Measurements from ENCODE around the gene MPC2. TPM values are rescaled to one million over a fixed set of nuclear protein-coding genes. Genes with fewer than 3 reads are reported as not detected.

Gene MPC2
- total RNA-seq (2014; rRNA removed; shearing (Covaris generic); ENCODE audit: low replicate concordance) = 265 and 267 TPM in 2 replicates

- in situ Hi-C loops (cut with HindIII; ENCODE audit: low pct_unique_long_range_greater_than_20kb, low sequenced_read_pairs) = no loop called here
- peak; percentile 61 for DNase-seq (ENCODE audit: low read depth)
Measured at GRCh38 chr1:167936930-167937708, at the start of gene MPC2. MPC2 (minus strand) TSS chr1:167937072; CDS start chr1:167935841, 1,231 bp downstream.

GRCh38 chr1:167984886-167985489, 48.1 kb upstream of the MPC2 start:
- in situ Hi-C loops (cut with HindIII; ENCODE audit: low pct_unique_long_range_greater_than_20kb, low sequenced_read_pairs) = no loop called here
- no peak for DNase-seq (ENCODE audit: low read depth)

- in situ Hi-C loops (cut with HindIII; ENCODE audit: low pct_unique_long_range_greater_than_20kb, low sequenced_read_pairs) = no loop called here
- DNase-seq (ENCODE audit: low read depth) = no peak
Measured at GRCh38 chr1:167983797-167984420, 47.0 kb upstream of the MPC2 start.

DNA sequence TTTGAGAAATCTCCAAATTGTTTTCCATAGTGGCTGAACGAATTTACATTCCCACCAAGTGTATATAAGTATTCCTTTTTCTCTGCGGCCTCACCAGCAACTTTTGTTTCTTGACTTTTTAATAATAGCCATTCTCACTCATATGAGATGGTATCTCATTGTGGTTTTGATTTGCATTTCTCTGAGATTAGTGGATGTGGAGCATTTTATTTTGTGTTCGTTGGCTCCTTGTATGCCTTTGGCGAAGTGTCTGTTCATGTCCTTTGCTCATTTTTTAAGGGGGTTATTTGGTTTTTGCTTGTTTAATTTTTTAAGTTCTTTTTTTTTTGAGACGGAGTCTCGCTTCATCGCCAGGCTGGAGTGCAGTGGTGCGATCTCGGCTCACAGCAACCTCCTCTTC, 45.1 kb upstream of the MPC2 start:
- in situ Hi-C loops (cut with HindIII; ENCODE audit: low pct_unique_long_range_greater_than_20kb, low sequenced_read_pairs) = no loop called here
- DNase-seq (ENCODE audit: low read depth) = no peak

- in situ Hi-C loops (cut with HindIII; ENCODE audit: low pct_unique_long_range_greater_than_20kb, low sequenced_read_pairs) = no loop called here
- DNase-seq (ENCODE audit: low read depth) = no peak
Measured at GRCh38 chr1:167977245-167977644, 40.4 kb upstream of the MPC2 start.

GRCh38 chr1:167974698-167975097, 37.8 kb upstream of the MPC2 start:
- no peak for DNase-seq (ENCODE audit: low read depth)
- in situ Hi-C loops (cut with HindIII; ENCODE audit: low pct_unique_long_range_greater_than_20kb, low sequenced_read_pairs) = no loop called here

DNA sequence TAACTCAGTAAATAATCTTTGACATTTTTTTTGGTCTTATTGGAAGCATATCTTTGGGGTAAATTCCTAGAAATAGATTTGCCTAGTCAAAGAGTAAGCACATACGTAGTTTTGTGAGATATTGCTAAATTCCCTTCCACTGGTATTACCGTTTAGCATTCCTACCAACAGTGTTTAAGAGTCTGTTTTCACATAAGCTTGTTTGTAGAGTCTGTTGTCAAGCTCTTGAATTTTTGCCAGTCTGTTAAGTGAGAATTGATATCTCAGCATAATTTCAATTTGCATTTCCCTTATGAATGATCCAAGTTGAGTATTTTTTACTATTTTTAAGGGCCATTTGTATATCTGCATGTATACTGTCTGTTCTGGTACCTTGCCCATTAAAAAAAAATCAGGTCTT, 37.0 kb upstream of the MPC2 start:
- no peak for DNase-seq (ENCODE audit: low read depth)
- in situ Hi-C loops (cut with HindIII; ENCODE audit: low pct_unique_long_range_greater_than_20kb, low sequenced_read_pairs) = no loop called here

GRCh38 chr1:167968569-167968968, 31.7 kb upstream of the MPC2 start:
- in situ Hi-C loops (cut with HindIII; ENCODE audit: low pct_unique_long_range_greater_than_20kb, low sequenced_read_pairs) = no loop called here
- no peak for DNase-seq (ENCODE audit: low read depth)

DNA sequence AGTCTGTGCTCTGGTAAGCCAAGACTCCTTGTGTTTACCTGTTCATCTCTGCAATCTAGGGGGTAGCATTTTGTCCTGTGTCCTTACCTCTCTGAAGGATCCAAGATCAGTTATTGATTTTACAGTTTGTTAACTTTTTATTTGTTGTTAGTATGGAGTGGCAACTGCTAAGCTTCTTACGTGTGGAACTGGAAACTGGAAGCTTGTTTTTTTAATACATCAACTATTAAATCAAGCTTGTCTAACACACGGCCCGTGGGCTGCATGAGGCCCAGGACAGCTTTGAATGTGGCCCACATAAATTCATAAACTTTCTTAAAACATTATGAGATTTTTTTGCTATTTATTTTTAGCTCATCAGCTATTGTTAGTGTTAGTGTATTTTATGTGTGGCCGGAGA, 29.2 kb upstream of the MPC2 start:
- DNase-seq (ENCODE audit: low read depth) = no peak
- in situ Hi-C loops (cut with HindIII; ENCODE audit: low pct_unique_long_range_greater_than_20kb, low sequenced_read_pairs) = no loop called here

DNA sequence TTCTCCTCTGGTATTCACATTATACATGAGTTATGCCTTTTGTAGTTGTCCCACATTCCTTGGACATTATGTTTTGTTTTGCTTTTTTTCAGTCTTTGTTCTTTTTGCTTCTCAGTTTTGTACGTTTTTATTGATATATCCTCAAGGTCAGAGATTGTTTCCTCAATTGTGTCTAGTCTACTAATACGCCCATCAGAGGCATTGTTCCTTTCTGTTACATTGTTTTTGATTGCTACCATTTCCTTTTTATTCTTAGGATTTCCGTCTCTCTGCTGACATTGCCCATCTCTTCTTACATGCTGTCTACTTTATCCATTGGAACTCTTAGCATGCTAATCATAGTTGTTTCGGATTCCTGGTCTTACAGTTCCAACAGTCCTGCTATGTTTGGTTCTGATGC, 27.8 kb upstream of the MPC2 start:
- in situ Hi-C loops (cut with HindIII; ENCODE audit: low pct_unique_long_range_greater_than_20kb, low sequenced_read_pairs) = no loop called here
- DNase-seq (ENCODE audit: low read depth) = no peak

DNA sequence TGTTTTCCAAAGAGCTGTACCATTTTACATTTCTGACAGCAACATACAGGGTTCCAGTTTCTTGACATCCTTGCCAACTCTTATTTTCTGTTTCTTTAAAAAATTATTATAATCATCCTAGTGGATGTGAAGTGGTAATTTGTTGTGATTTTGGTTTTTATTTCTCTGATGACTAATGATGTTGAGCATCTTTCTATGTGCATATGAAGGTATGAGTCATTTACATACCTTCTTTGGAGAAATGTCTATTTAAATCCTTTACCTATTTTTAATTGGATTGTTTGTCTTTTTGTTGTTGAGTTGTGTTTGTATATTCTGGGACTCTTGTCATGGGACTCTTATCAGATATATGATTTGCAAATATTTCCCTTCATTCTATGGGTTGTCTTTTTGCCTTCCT, 20.8 kb upstream of the MPC2 start:
- in situ Hi-C loops (cut with HindIII; ENCODE audit: low pct_unique_long_range_greater_than_20kb, low sequenced_read_pairs) = no loop called here
- no peak for DNase-seq (ENCODE audit: low read depth)

DNA sequence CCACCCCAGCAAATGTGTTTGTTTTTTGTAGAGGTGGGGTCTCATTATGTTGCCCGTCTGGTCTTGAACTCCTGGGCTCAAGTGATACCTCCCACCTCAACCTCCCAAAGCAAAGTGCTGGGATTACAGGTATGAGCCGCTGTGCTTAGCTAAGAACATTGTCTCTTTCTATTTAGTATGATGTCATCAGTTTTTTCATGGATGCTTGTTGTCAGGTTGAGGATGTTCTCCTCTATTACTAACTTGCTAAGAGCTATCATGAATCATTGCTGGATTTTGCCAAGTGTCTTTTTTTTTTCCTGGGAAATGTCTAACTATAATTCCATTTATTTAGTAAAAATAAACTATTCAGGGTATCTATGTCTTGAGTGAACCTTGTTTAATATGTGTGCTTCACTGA, 19.0 kb upstream of the MPC2 start:
- in situ Hi-C loops (cut with HindIII; ENCODE audit: low pct_unique_long_range_greater_than_20kb, low sequenced_read_pairs) = no loop called here
- DNase-seq (ENCODE audit: low read depth) = no peak

DNA sequence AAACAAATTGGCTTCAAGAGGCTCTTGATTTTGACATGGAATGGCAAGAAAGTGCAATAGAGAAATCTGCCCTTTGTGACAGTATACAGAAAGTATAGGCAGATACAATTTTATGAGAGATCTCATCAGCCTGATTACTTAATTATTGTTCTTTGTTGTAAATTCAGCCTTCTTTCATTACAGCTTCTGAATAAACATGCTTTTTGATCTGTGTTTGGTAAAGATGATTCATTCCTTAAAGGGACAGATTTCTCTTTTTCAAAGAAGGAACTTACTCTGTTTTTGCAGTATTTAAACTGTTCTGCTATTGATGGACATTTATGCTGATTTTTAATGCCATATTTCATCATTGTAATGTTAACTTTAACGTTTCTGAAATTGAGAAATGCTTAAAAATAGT, 13.7 kb upstream of the MPC2 start:
- DNase-seq (ENCODE audit: low read depth) = no peak
- in situ Hi-C loops (cut with HindIII; ENCODE audit: low pct_unique_long_range_greater_than_20kb, low sequenced_read_pairs) = no loop called here

- in situ Hi-C loops (cut with HindIII; ENCODE audit: low pct_unique_long_range_greater_than_20kb, low sequenced_read_pairs) = no loop called here
- DNase-seq (ENCODE audit: low read depth) = no peak
Measured at GRCh38 chr1:167949785-167950184, 12.9 kb upstream of the MPC2 start.

DNA sequence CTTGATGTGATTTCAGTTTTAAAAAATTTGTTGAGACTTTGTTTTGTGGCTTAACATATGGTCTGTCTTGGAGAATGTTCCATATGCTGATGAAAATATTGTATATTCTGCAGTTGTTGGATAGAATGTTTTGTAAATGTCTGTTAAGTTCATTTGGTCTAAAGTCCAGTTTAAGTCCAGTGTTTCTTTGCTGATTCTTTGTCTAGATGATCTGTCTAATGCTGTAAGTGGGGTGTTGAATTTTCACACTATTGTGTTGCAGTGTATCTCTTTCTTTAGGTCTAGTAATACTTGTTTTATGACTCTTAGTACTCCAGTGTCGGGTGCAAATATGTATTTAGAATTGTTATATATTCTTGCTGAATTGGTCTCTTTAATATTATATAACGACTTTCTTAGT, 10.9 kb upstream of the MPC2 start:
- DNase-seq (ENCODE audit: low read depth) = no peak
- in situ Hi-C loops (cut with HindIII; ENCODE audit: low pct_unique_long_range_greater_than_20kb, low sequenced_read_pairs) = no loop called here

DNA sequence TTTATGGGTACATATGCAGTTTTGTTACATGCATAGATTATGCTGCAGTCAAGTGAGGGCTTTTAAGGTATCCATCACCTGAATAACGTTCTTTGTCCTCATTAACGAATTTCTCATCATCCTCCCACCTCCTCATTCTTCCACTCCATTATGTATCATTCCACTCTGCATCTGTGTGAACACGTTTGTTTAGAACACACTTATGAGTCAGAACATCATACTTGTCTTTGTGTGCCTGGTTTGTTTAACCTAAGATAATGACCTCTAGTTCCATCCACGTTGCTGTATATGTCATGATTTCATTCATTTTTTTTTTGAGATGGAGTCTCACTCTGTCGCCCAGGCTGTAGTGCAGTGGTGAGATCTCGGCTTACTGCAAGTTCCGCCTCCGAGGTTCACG, 6.7 kb upstream of the MPC2 start:
- DNase-seq (ENCODE audit: low read depth) = no peak
- in situ Hi-C loops (cut with HindIII; ENCODE audit: low pct_unique_long_range_greater_than_20kb, low sequenced_read_pairs) = no loop called here

- in situ Hi-C loops (cut with HindIII; ENCODE audit: low pct_unique_long_range_greater_than_20kb, low sequenced_read_pairs) = no loop called here
Measured at GRCh38 chr1:167940264-167940663, 3.4 kb upstream of the MPC2 start.

DNA sequence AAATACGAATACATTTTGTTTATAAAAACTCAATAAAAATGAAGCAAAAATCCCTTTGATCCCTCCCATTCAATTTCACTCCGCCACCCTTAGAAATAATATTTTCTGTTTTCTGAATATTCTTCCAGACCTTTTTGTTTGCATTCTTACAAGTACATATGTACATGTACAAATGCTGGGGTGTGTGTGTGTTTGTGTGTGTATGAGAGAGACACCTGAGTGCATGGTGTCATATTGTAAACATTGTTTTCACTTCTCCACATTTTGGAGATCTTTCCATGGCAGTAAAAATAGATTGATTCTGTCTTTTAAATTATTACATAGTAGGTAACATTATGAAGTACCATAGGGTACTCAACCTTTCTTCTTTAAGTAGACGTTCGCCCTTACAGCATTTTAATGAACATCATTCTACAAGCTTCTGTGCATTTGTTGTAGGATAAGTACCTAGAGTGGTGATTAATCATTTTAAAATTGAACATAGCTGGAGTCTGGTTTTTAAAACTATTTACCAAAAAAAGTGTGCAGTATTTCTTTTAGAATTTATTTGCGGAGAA, 1.3 kb upstream of the MPC2 start:
- DNase-seq (ENCODE audit: low read depth) = no peak
- in situ Hi-C loops (cut with HindIII; ENCODE audit: low pct_unique_long_range_greater_than_20kb, low sequenced_read_pairs) = no loop called here

More at GRCh38 chr1:167940264-167940663, 3.4 kb upstream of the MPC2 start:
- no peak for DNase-seq (ENCODE audit: low read depth)

DNA sequence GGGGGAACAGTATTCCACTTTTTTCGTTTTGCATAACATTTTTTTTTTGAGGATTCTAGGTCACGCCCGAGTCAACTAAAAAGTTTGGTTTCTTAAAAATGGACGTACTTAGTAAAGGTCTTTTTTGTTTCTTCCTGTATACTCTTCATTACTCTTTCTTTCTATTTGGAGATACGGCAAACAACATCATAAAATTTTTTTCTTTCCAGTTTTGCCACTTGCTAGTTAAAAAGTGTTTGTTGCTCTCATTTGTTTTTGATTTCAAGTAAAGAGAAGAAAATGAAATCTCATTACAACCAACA, 788 bp upstream of the MPC2 start:
- in situ Hi-C loops (cut with HindIII; ENCODE audit: low pct_unique_long_range_greater_than_20kb, low sequenced_read_pairs) = no loop called here
- DNase-seq (ENCODE audit: low read depth) = no peak

Measured in Caki2 (cell line).